Thoracic aorta (tissue), 2 donors: ENCODE results near the gene LRRFIP1. TPM values are rescaled to one million over a fixed set of nuclear protein-coding genes. Genes with fewer than 3 reads are reported as not detected.

Experiments used
- ATAC-seq: fragments of 150-250 bp; one replicate; pipeline ENCODE4 v1.8.0; 2017; ENCODE audit warnings: low read depth; ENCODE audit not compliant: insufficient number of reproducible peaks, low FRiP score
- DNase-seq: peaks from one replicate; pipeline ENCODE4 v3.0.0-alpha.2; 2020; ENCODE audit warnings: low spot score
- H3K27ac ChIP-seq, 2 donors: fragments of 200-600 bp; sonication (generic); 1 replicate in 1 of 2; 2 replicates in 1 of 2; pipeline ENCODE4 v1.5.1; 2016; ENCODE audit warnings: mild to moderate bottlenecking in 2 of 2, moderate library complexity in 2 of 2
- H3K27me3 ChIP-seq: fragments of 200-600 bp; sonication (generic); replicated peaks from 2 replicates; pipeline ENCODE4 v1.6.0; 2016; ENCODE audit warnings: mild to moderate bottlenecking; ENCODE audit not compliant: insufficient read depth
- H3K36me3 ChIP-seq: fragments of 200-600 bp; sonication (generic); one replicate; pipeline ENCODE4 v1.5.1; 2016
- H3K4me1 ChIP-seq, 2 donors: fragments of 200-600 bp; sonication (generic); 1 replicate in 1 of 2; 2 replicates in 1 of 2; pipeline versions ENCODE4 v1.5.1 to v1.6.0; 2016; ENCODE audit warnings: low read depth in 2 of 2, mild to moderate bottlenecking in 1 of 2; ENCODE audit not compliant: control insufficient read depth in 1 of 2
- H3K4me3 ChIP-seq: fragments of 200-600 bp; sonication (generic); 2 replicates; pipeline ENCODE4 v1.5.1; 2016; ENCODE audit warnings: mild to moderate bottlenecking
- H3K9me3 ChIP-seq: fragments of 200-600 bp; sonication (generic); 2 replicates; pipeline ENCODE4 v1.5.1; 2016
- total RNA-seq, 2 donors: library from RNA; depleted of rRNA; stranded (reverse); fragments of >200 nt; gene quantifications; one replicate each; pipeline versions ENCODE4 v1.1.0 to v1.2.3, GENCODE V29; 2016
- TF ChIP-seq, protein P1 (sequence below): fragments of 200-600 bp; sonication (generic); IDR thresholded peaks from one replicate; pipeline ENCODE4 v1.5.1; 2019; ENCODE audit warnings: antibody characterized with exemption

Gene LRRFIP1
- total RNA-seq, 2 donors from 2014 or later = 196 to 244 TPM

DNA sequence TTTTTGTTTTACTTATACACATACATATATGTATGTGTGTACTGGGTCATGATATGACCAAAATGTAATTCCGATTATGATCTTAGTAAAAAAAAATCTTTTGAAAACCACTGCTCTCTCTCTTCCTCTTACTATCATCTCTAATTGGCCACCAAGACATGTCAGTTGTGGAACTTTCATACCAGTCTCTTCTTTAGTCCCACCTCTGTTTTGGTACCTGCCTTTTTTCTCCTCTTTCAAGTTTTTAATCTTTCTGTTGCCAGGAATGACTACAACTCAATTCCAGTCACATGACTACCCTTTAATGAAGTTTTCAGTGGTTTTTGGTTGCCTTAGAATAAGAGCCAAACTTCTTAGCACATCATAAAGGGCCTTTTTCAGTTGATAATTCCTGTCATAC is 188.2 kb downstream of the LRRFIP1 start:
- Histone ChIP-seq H3K4me1 (no peaks in the 10 kb centered on the region), H3K4me3 (no peak overlapping the region), H3K27ac (no peak overlapping the region), H3K27me3 (no peaks in the 10 kb centered on the region), H3K9me3 (no peaks in the 10 kb centered on the region), H3K36me3 (no peaks in the 10 kb centered on the region)
- no peak for ATAC-seq
- TF ChIP-seq, protein P1, sequence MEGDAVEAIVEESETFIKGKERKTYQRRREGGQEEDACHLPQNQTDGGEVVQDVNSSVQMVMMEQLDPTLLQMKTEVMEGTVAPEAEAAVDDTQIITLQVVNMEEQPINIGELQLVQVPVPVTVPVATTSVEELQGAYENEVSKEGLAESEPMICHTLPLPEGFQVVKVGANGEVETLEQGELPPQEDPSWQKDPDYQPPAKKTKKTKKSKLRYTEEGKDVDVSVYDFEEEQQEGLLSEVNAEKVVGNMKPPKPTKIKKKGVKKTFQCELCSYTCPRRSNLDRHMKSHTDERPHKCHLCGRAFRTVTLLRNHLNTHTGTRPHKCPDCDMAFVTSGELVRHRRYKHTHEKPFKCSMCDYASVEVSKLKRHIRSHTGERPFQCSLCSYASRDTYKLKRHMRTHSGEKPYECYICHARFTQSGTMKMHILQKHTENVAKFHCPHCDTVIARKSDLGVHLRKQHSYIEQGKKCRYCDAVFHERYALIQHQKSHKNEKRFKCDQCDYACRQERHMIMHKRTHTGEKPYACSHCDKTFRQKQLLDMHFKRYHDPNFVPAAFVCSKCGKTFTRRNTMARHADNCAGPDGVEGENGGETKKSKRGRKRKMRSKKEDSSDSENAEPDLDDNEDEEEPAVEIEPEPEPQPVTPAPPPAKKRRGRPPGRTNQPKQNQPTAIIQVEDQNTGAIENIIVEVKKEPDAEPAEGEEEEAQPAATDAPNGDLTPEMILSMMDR = no peak
- DNase-seq = no peak

DNA sequence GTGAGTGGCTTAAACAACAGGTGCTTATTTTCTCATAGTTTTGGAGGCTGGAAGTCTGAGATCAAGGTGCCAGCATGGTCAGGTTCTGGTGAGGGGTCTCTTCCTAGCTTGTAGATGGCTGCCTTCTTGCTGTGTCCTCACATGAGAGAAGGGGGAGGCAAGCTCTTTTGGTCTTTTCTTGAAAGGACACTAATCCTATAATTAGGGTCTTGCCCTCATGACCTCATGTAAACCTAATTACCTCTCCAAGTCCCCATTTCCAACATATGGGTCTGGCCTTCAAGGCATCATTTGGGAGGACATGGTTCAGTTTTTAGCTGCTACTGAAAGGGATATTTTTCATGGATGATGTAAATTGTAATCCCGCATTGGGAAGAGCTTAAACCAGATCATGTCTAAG is 189.1 kb downstream of the LRRFIP1 start:
- no peak for ATAC-seq
- Histone ChIP-seq H3K9me3 (no peaks in the 10 kb centered on the region), H3K4me1 (no peaks in the 10 kb centered on the region), H3K4me3 (no peak overlapping the region), H3K36me3 (no peaks in the 10 kb centered on the region), H3K27me3 (no peaks in the 10 kb centered on the region), H3K27ac (no peak overlapping the region)
- DNase-seq = no peak
- TF ChIP-seq, protein P1 = no peak

DNA sequence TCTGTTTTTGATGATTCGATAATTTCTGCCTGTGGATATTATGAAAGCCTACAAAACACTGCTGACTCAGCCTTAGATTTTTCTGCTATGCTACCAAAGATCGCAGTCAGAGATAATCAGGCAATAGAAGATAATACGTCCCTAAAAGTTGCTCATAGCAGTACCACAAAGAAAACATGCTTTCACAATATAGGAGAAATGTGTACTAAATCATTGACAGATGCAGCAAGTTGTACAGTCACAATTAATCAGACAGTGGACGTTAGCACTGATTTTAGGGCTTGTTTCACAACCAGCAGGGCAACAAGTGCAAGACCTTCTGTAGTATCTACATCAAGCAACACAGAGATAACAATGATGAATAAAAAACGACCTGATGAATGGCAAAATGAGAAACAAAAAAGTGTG is 190.7 kb downstream of the LRRFIP1 start:
- Histone ChIP-seq H3K27me3 (no peaks in the 10 kb centered on the region), H3K36me3 (no peaks in the 10 kb centered on the region), H3K4me3 (no peak overlapping the region), H3K4me1 (no peaks in the 10 kb centered on the region), H3K27ac (no peak overlapping the region), H3K9me3 (no peaks in the 10 kb centered on the region)
- DNase-seq = no peak
- TF ChIP-seq, protein P1 = no peak
- ATAC-seq = no peak

DNA sequence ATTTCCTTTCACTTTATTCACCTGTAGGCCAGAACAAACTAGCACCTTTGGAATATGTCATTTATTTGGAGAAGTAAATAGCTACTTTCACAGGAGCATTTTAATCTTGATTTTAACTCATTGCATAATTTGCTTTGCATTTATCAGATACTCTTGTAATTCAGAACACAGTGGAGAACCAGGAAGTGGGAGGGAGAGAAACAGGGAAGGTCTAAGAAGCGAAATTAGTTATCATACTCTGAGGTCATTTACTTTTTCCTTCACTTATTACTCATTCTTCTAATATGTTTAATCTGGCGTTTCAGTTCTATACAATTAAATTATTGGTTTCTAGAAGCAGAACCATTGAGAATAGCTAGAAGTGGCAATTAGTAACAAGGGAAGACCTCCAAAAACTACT is 191.8 kb downstream of the LRRFIP1 start:
- Histone ChIP-seq H3K4me3 (no peak overlapping the region), H3K36me3 (no peaks in the 10 kb centered on the region), H3K9me3 (no peaks in the 10 kb centered on the region), H3K27ac (no peak overlapping the region), H3K4me1 (no peaks in the 10 kb centered on the region), H3K27me3 (no peaks in the 10 kb centered on the region)
- ATAC-seq (no peak), DNase-seq (no peak)
- TF ChIP-seq, protein P1 = no peak

DNA sequence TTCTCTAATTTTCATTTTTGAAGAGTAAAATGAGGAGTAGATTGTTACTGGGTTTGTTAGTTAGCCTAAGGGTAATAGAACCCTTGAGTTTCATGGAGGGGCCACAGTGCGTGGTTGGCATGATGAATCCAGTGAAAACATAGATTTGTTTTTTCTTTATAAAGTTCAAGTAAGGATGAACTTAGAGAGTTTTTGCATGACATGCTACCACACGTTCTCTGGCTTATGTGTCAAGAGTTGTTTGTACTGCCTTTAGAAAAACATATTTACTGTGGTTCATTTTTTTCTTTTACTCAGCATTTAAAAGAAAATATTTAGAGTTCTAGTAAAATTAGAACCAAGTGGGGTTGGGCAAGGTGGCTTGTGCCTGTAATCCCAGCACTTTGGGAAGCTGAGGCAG is 193.0 kb downstream of the LRRFIP1 start:
- ATAC-seq (no peak), DNase-seq (no peak)
- H3K27ac ChIP-seq = no peak overlapping the region
- H3K4me1 ChIP-seq = no peaks in the 10 kb centered on the region
- no peaks in the 10 kb centered on the region for H3K36me3 ChIP-seq
- no peaks in the 10 kb centered on the region for H3K9me3 ChIP-seq
- H3K4me3 ChIP-seq = no peak overlapping the region
- no peaks in the 10 kb centered on the region for H3K27me3 ChIP-seq
- TF ChIP-seq, protein P1 = no peak
